H1 (cell line): ENCODE results near the gene SEMA3F. TPM values are rescaled to one million over a fixed set of nuclear protein-coding genes. Genes with fewer than 3 reads are reported as not detected.

ENCODE experiments used
- GTF2F1 ChIP-seq: IDR thresholded peaks from 2 replicates; pipeline ENCODE4 v1.6.1; 2012; ENCODE audit warnings: low read depth, low read length, improper control_type of control experiment, borderline replicate concordance
- JUND ChIP-seq: IDR thresholded peaks from 2 replicates; pipeline ENCODE4 v1.6.1; 2011; ENCODE audit warnings: mild to moderate bottlenecking, improper control_type of control experiment, low read length
- polyA plus RNA-seq, 7 experiments: library from polyadenylated mRNA; depleted of rRNA in 3 of 7; stranded (reverse) in 5 of 7; unstranded in 2 of 7; fragments of >200 nt in 5 of 7; fragments of 200-250 nt in 2 of 7; gene quantifications; 1 replicate in 5 of 7; 2 replicates in 1 of 7; 4 replicates in 1 of 7; pipeline versions ENCODE4 v1.2.1 to v1.2.3, GENCODE V29; 2011 to 2013; ENCODE audit warnings: missing spikeins in 2 of 7, mixed read lengths in 2 of 7
- total RNA-seq: library from RNA; stranded (reverse); fragmentation: NEBNext Ultra II Directional; extraction: Animal tissue kit (Norgen Biotek cat#: 25700); gene quantifications from 2 replicates; pipeline ENCODE4 v1.2.1, GENCODE V29; 2021

Gene SEMA3F
- total and polyA plus RNA-seq, 2 of the 8 experiments (the other 6 are each of a cell fraction or from before 2014, with no cell fraction given): 20.3 to 37.0 TPM

DNA sequence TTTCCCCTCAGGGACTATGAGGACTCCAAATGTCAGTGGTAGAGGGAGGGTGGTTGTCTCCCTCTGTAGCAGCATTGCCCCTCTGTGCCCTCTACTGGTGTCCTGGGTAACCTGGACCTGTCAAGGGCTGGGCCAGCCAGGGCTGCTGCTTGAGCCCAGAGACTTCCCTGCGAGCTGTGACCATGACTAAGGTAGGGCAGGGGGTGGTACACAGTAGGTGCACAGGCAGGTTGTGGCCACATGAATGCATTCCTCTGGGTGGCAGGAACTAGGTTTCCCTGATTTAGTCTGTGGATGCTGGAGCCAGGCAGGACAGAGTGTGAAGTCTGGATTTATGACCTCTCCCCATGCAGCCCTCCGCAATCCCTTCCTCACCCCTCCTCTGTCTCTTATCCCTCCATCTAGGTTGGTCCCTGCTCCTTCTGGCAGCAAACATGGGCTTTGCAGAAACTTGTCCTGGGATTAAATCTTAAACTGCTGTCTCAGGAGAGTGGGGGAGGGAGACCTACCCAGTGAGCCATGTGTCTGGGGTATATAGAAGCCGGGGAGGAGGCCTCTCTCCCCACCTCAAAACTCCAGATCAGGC is 8.7 kb upstream of the SEMA3F start (continued):
- TF ChIP-seq GTF2F1: no peak
- TF ChIP-seq JUND: no peak
